ENCODE results near the gene OR52I2.

DNA sequence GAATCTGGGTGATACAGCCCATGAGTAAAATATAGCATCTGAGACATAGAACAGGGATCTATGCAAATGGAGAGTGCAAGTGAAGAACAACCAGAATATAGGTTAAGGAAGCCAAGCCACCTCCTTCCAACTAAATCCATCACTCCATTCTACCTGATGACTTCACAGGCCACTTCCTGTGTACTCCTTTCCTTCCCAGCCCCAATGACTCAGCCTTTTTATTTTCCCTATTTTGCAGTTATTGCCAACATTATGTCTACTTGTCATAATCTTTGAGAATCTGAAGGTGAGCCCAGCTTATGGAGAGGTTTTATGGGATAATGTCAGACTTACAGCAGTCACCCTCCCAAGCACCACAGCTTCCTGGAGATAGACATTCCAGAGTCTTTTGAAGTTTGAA, 38.0 kb upstream of the OR52I2 start:
- TF ChIP-seq TAF1 (IDR thresholded peaks at IDR 0.05; ENCODE audit: low read depth) (no peak), EGR1 (IDR thresholded peaks at IDR 0.05) (no peak), EP300 (IDR thresholded peaks at IDR 0.05; ENCODE audit: borderline replicate concordance) (no peak), REST (IDR thresholded peaks at IDR 0.05; ENCODE audit: low read depth) (no peak), CREB1 (IDR thresholded peaks at IDR 0.05; ENCODE audit: low read depth) (no peak), FOXM1 (IDR thresholded peaks at IDR 0.05; ENCODE audit: borderline replicate concordance, low read depth) (no peak), RAD21 (IDR thresholded peaks at IDR 0.05; ENCODE audit: low read depth) (no peak), TCF12 (IDR thresholded peaks at IDR 0.05; ENCODE audit: low read depth) (no peak), TEAD4 (IDR thresholded peaks at IDR 0.05) (no peak)
- TF ChIP-seq, protein P1, sequence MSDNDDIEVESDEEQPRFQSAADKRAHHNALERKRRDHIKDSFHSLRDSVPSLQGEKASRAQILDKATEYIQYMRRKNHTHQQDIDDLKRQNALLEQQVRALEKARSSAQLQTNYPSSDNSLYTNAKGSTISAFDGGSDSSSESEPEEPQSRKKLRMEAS (IDR thresholded peaks at IDR 0.05) = no peak
